SK-N-SH (cell line): ENCODE data around the gene LAX1. TPM values are rescaled to one million over a fixed set of nuclear protein-coding genes. Genes with fewer than 3 reads are reported as not detected.
A peak's percentile ranks its signal among the peaks of the same experiment; 100 is the strongest.

ENCODE experiments used
- CTCF ChIA-PET: fragments of 300-600, 350-600 bp; formaldehyde crosslinking; extraction: SDS; loops from one replicate; lab custom pipeline; 2021; lab: Yijun Ruan, JAX
- POLR2A ChIA-PET: fragments of 350-600 bp; sonication (Branson Sonifier 250); formaldehyde crosslinking; extraction: SDS; loops from one replicate; lab custom pipeline; 2020; ENCODE audit warnings: antibody characterized with exemption, inconsistent platforms; lab: Yijun Ruan, JAX
- DNase-seq: peaks from one replicate; pipeline ENCODE4 v3.0.0; 2012
- H2AFZ ChIP-seq: fragments of 200-600 bp; sonication (generic); 2 replicates; pipeline ENCODE4 v1.8.1; 2016; ENCODE audit warnings: antibody characterized with exemption, mild to moderate bottlenecking, low read depth
- H3F3A ChIP-seq: fragments of 200-600 bp; sonication (generic); replicated peaks from 2 replicates; pipeline ENCODE3; 2016; ENCODE audit warnings: antibody characterized with exemption, mild to moderate bottlenecking; ENCODE audit not compliant: insufficient read depth
- H3K27ac ChIP-seq, 2 experiments: fragments of 200-500 bp in 1 of 2; fragments of 200-600 bp in 1 of 2; sonication (Bioruptor generic) in 1 of 2; sonication (generic), shearing (Covaris generic) in 1 of 2; 2 replicates each; pipeline versions ENCODE4 v1.5.1 to v1.6.1; 2014 to 2016; ENCODE audit warnings: low read depth in 2 of 2, inconsistent platforms in 1 of 2, low read length in 1 of 2, mild to moderate bottlenecking in 1 of 2, mixed read lengths in 1 of 2
- H3K27me3 ChIP-seq: fragments of 200-600 bp; sonication (generic), shearing (Covaris generic); 2 replicates; pipeline ENCODE4 v1.6.1; 2016; ENCODE audit warnings: mixed run types; ENCODE audit not compliant: insufficient read depth
- H3K36me3 ChIP-seq, 2 experiments: fragments of 200-500 bp in 1 of 2; fragments of 200-600 bp in 1 of 2; sonication (Bioruptor generic) in 1 of 2; sonication (generic) in 1 of 2; replicated peaks in 1 of 2; 2 replicates each; pipeline versions ENCODE3 to v1.5.1; 2014 to 2016; ENCODE audit warnings: low read length in 1 of 2, mild to moderate bottlenecking in 1 of 2; ENCODE audit not compliant: insufficient read depth in 2 of 2, control insufficient read depth in 1 of 2
- H3K4me1 ChIP-seq, 2 experiments: fragments of 200-500 bp in 1 of 2; fragments of 200-600 bp in 1 of 2; sonication (Bioruptor generic) in 1 of 2; sonication (generic), shearing (Covaris generic) in 1 of 2; 2 replicates each; pipeline versions ENCODE4 v1.5.1 to v1.6.1; 2014 to 2016; ENCODE audit warnings: low read depth in 1 of 2, low read length in 1 of 2, mixed run types in 1 of 2; ENCODE audit not compliant: insufficient read depth in 2 of 2, control insufficient read depth in 1 of 2
- H3K4me2 ChIP-seq: fragments of 200-600 bp; sonication (generic), shearing (Covaris generic); 2 replicates; pipeline ENCODE4 v1.6.1; 2017; ENCODE audit warnings: mixed run types
- H3K4me3 ChIP-seq, 2 experiments: fragments of 200-500 bp in 1 of 2; fragments of 200-600 bp in 1 of 2; sonication (Bioruptor generic) in 1 of 2; sonication (generic), shearing (Covaris generic) in 1 of 2; 2 replicates each; pipeline versions ENCODE4 v1.5.1 to v1.8.1; 2014 to 2016; ENCODE audit warnings: low read depth in 2 of 2, inconsistent platforms in 1 of 2, low read length in 1 of 2, mild to moderate bottlenecking in 1 of 2, mixed read lengths in 1 of 2, moderate library complexity in 1 of 2
- H3K79me2 ChIP-seq: fragments of 200-600 bp; sonication (generic); 2 replicates; pipeline ENCODE4 v1.8.1; 2017; ENCODE audit warnings: mild to moderate bottlenecking; ENCODE audit not compliant: insufficient read depth
- H3K9ac ChIP-seq: fragments of 200-600 bp; sonication (generic); 2 replicates; pipeline ENCODE4 v1.6.1; 2017; ENCODE audit warnings: mixed run types
- H3K9me2 ChIP-seq: fragments of 200-600 bp; sonication (generic); 2 replicates; pipeline ENCODE4 v1.6.1; 2017; ENCODE audit warnings: mixed run types
- H3K9me3 ChIP-seq: fragments of 200-600 bp; sonication (generic); 2 replicates; pipeline ENCODE4 v1.6.1; 2017; ENCODE audit warnings: mixed run types, mild to moderate bottlenecking, moderate library complexity
- H4K20me1 ChIP-seq: fragments of 200-600 bp; sonication (generic); 2 replicates; pipeline ENCODE4 v1.6.1; 2017; ENCODE audit warnings: mild to moderate bottlenecking, mixed run types; ENCODE audit not compliant: insufficient read depth
- CHD2 ChIP-seq: fragments of 150-350 bp; IDR thresholded peaks from 2 replicates; pipeline ENCODE4 v1.6.1; 2018; ENCODE audit warnings: low read length; ENCODE audit not compliant: partially characterized antibody
- ELF1 ChIP-seq: IDR thresholded peaks from 2 replicates; pipeline ENCODE4 v1.4.0; 2012
- EP300 ChIP-seq, 2 experiments: IDR thresholded peaks; 2 replicates each; pipeline versions ENCODE4 v1.4.0 to v1.6.1; 2012; ENCODE audit warnings: borderline replicate concordance in 1 of 2, low read depth in 1 of 2, low read length in 1 of 2
- FOSL2 ChIP-seq: IDR thresholded peaks from 2 replicates; pipeline ENCODE4 v1.4.0; 2012; ENCODE audit warnings: low read depth, mild to moderate bottlenecking, moderate library complexity, borderline replicate concordance
- FOXJ3 ChIP-seq: sonication (generic); formaldehyde crosslinking; IDR thresholded peaks from 2 replicates; pipeline ENCODE4 v1.5.1; 2020; ENCODE audit warnings: mild to moderate bottlenecking, missing genetic modification reagents
- FOXM1 ChIP-seq: IDR thresholded peaks from 2 replicates; pipeline ENCODE4 v1.4.0; 2012; ENCODE audit warnings: low read depth, mild to moderate bottlenecking
- GABPA ChIP-seq: IDR thresholded peaks from 2 replicates; pipeline ENCODE4 v1.4.0; 2012; ENCODE audit warnings: low read depth, mild to moderate bottlenecking
- JUND ChIP-seq: IDR thresholded peaks from 2 replicates; pipeline ENCODE4 v1.4.0; 2012
- MEF2A ChIP-seq: IDR thresholded peaks from 2 replicates; pipeline ENCODE4 v1.4.0; 2012; ENCODE audit warnings: low read depth, borderline replicate concordance
- NFIC ChIP-seq: IDR thresholded peaks from 2 replicates; pipeline ENCODE4 v1.4.0; 2012; ENCODE audit warnings: borderline replicate concordance
- NRF1 ChIP-seq: IDR thresholded peaks from 2 replicates; pipeline ENCODE4 v1.6.1; 2012; ENCODE audit warnings: low read depth, mild to moderate bottlenecking, low read length
- PBX3 ChIP-seq: IDR thresholded peaks from 2 replicates; pipeline ENCODE4; 2012
- POLR2AphosphoS5 ChIP-seq: IDR thresholded peaks from 2 replicates; pipeline ENCODE4 v1.6.1; 2012; ENCODE audit warnings: low read depth, low read length
- RAD21 ChIP-seq: IDR thresholded peaks from 2 replicates; pipeline ENCODE4 v1.6.1; 2012; ENCODE audit warnings: mild to moderate bottlenecking, low read length
- RCOR1 ChIP-seq: fragments of 150-350 bp; IDR thresholded peaks from 2 replicates; pipeline ENCODE4 v1.6.1; 2017; ENCODE audit warnings: antibody characterized with exemption, low read length
- REST ChIP-seq: IDR thresholded peaks from 2 replicates; pipeline ENCODE4 v1.6.1; 2012; ENCODE audit warnings: mild to moderate bottlenecking, low read depth, low read length, moderate library complexity
- RXRA ChIP-seq: IDR thresholded peaks from 2 replicates; pipeline ENCODE4 v1.4.0; 2012; ENCODE audit warnings: low read depth, mild to moderate bottlenecking, borderline replicate concordance
- SIN3A ChIP-seq: IDR thresholded peaks from 2 replicates; pipeline ENCODE4 v1.6.1; 2012; ENCODE audit warnings: low read depth, mild to moderate bottlenecking, low read length, moderate library complexity, borderline replicate concordance
- TAF1 ChIP-seq: IDR thresholded peaks from 2 replicates; pipeline ENCODE4 v1.6.1; 2012; ENCODE audit warnings: low read depth, mild to moderate bottlenecking, low read length, moderate library complexity, borderline replicate concordance
- TCF12 ChIP-seq: IDR thresholded peaks from 2 replicates; pipeline ENCODE4 v1.4.0; 2012
- TEAD4 ChIP-seq: IDR thresholded peaks from 2 replicates; pipeline ENCODE4 v1.4.0; 2012; ENCODE audit warnings: mild to moderate bottlenecking, borderline replicate concordance; ENCODE audit not compliant: insufficient read depth
- USF1 ChIP-seq: IDR thresholded peaks from 2 replicates; pipeline ENCODE4 v1.4.0; 2012; ENCODE audit warnings: low read depth, borderline replicate concordance
- YY1 ChIP-seq: IDR thresholded peaks from 2 replicates; pipeline ENCODE4 v1.4.0; 2012; ENCODE audit warnings: low read depth, mild to moderate bottlenecking
- WGBS: methylation state at CpG from one replicate; pipeline ENCODE4 v1.1.6; 2017; ENCODE audit warnings: low lambda C conversion rate; 5-methylcytosine and 5-hydroxymethylcytosine counted together
- polyA plus RNA-seq, 3 experiments: library from polyadenylated mRNA; depleted of rRNA; stranded (reverse); fragments of >200 nt; gene quantifications; 2 replicates each; pipeline ENCODE4 v1.2.3, GENCODE V29; 2012
- TF ChIP-seq, protein P1 (sequence below): fragments of 150-350 bp; IDR thresholded peaks from 2 replicates; pipeline ENCODE4 v1.6.1; 2016; ENCODE audit warnings: mild to moderate bottlenecking, low read depth, low read length

LAX1 gene
- polyA plus RNA-seq, 1 of the 3 experiments (the other 2 are of a cell fraction): 0.03 TPM

GRCh38 chr1:203754455-203754864 is 10.5 kb upstream of the LAX1 start:
- Histone ChIP-seq H3K4me3 (no peak overlapping the region), H4K20me1 (no peaks in the 10 kb centered on the region), H3K4me1 (no peaks in the 10 kb centered on the region; a peak in 1 of 4 replicates), H3K9me3 (no peaks in the 10 kb centered on the region), H3K79me2 (no peaks in the 10 kb centered on the region), H3K9me2 (no peaks in the 10 kb centered on the region), H3K27ac (no peak overlapping the region), H3K4me2 (no peak overlapping the region), H3K36me3 (no peaks in the 10 kb centered on the region), H3F3A (peaks cover 6% of the 10 kb centered on the region), H3K9ac (no peak overlapping the region), H3K27me3 (no peaks in the 10 kb centered on the region), H2AFZ (no peak overlapping the region)
- ChIA-PET CTCF (no interaction called here), POLR2A (no interaction called here)
- no peak for DNase-seq
- 81% methylated on average over 4 of the region's 4 CpGs for WGBS
- no peak for TF ChIP-seq GABPA
- TF ChIP-seq FOXJ3 (CRISPR knock-in tag): no peak
- TF ChIP-seq EP300 (IDR thresholded peaks at IDR 0.05; ENCODE audit: borderline replicate concordance in 1 of 2, low read depth in 1 of 2, low read length in 1 of 2): no peak
- no peak for TF ChIP-seq TAF1
- no peak for TF ChIP-seq YY1
- no peak for TF ChIP-seq NRF1
- no peak for TF ChIP-seq PBX3
- TF ChIP-seq TCF12: no peak
- TF ChIP-seq FOSL2: no peak
- TF ChIP-seq JUND: no peak
- TF ChIP-seq POLR2AphosphoS5: no peak
- TF ChIP-seq MEF2A: no peak
- TF ChIP-seq RCOR1: no peak
- TF ChIP-seq FOXM1: no peak
- TF ChIP-seq RAD21: no peak
- TF ChIP-seq CHD2: no peak
- TF ChIP-seq, protein P1, sequence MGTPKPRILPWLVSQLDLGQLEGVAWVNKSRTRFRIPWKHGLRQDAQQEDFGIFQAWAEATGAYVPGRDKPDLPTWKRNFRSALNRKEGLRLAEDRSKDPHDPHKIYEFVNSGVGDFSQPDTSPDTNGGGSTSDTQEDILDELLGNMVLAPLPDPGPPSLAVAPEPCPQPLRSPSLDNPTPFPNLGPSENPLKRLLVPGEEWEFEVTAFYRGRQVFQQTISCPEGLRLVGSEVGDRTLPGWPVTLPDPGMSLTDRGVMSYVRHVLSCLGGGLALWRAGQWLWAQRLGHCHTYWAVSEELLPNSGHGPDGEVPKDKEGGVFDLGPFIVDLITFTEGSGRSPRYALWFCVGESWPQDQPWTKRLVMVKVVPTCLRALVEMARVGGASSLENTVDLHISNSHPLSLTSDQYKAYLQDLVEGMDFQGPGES: no peak
- no peak for TF ChIP-seq SIN3A
- no peak for TF ChIP-seq RXRA

DNA sequence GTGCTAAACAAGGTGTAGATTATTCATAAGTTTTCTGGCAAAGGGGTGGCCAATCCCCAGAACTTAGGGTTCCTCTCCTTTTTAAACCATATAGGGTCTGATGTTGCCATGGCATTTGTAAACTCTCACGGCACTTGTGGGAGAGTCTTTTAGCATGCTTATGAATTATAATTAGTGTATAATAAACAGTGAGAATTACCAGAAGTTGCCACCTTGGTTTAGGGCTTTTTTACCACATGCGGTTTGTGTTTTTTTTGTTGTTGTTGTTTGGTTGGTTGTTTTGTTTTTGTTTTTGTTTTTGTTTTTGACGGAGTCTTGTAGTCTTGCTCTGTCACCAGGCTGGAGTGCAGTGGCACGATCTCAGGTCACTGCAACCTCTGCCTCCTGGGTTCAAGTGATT is 8.9 kb upstream of the LAX1 start:
- 87% methylated on average over 4 of the region's 4 CpGs for WGBS
- H2AFZ ChIP-seq: no peak overlapping the region

More for the DNA sequence above, 8.9 kb upstream of the LAX1 start:
- ChIA-PET POLR2A (no interaction called here), CTCF (no interaction called here)
- H3K9me3 ChIP-seq: no peaks in the 10 kb centered on the region
- H3K4me1 ChIP-seq: no peaks in the 10 kb centered on the region; a peak in 1 of 4 replicates
- no peak overlapping the region for H3K4me3 ChIP-seq
- H3K36me3 ChIP-seq: no peaks in the 10 kb centered on the region
- no peaks in the 10 kb centered on the region for H3K79me2 ChIP-seq
- no peaks in the 10 kb centered on the region for H4K20me1 ChIP-seq
- H3K4me2 ChIP-seq: no peak overlapping the region
- no peaks in the 10 kb centered on the region for H3K27me3 ChIP-seq
- H3K9me2 ChIP-seq: no peaks in the 10 kb centered on the region
- H3F3A ChIP-seq: no peaks in the 10 kb centered on the region
- TF ChIP-seq NFIC: no peak
- no peak for TF ChIP-seq TEAD4
- TF ChIP-seq REST: no peak
- no peak for TF ChIP-seq NRF1
- no peak for TF ChIP-seq RAD21
- no peak for TF ChIP-seq PBX3
- TF ChIP-seq USF1: no peak
- TF ChIP-seq ELF1: no peak
- H3K9ac ChIP-seq: no peak overlapping the region
- peak overlapping the region in 1 of 2 experiments; percentile 13; a peak in 1 of 4 replicates for H3K27ac ChIP-seq
- no peak for DNase-seq
